Gastroesophageal sphincter (tissue), 3 donors: Measurements from ENCODE around the gene SMG5.

Experiments
- CTCF ChIP-seq, 4 experiments: fragments of 200-600 bp in 2 of 4; fragments of 450-650 bp in 2 of 4; sonication (generic) in 1 of 4; IDR thresholded peaks; one replicate each; pipeline ENCODE4 v1.5.1; 2017 to 2019; ENCODE audit warnings: antibody characterized with exemption in 4 of 4, mild to moderate bottlenecking in 2 of 4, moderate library complexity in 2 of 4
- EP300 ChIP-seq: sonication (generic); formaldehyde crosslinking; IDR thresholded peaks from one replicate; pipeline ENCODE4 v1.6.1; 2017; ENCODE audit warnings: antibody characterized with exemption, mild to moderate bottlenecking

DNA sequence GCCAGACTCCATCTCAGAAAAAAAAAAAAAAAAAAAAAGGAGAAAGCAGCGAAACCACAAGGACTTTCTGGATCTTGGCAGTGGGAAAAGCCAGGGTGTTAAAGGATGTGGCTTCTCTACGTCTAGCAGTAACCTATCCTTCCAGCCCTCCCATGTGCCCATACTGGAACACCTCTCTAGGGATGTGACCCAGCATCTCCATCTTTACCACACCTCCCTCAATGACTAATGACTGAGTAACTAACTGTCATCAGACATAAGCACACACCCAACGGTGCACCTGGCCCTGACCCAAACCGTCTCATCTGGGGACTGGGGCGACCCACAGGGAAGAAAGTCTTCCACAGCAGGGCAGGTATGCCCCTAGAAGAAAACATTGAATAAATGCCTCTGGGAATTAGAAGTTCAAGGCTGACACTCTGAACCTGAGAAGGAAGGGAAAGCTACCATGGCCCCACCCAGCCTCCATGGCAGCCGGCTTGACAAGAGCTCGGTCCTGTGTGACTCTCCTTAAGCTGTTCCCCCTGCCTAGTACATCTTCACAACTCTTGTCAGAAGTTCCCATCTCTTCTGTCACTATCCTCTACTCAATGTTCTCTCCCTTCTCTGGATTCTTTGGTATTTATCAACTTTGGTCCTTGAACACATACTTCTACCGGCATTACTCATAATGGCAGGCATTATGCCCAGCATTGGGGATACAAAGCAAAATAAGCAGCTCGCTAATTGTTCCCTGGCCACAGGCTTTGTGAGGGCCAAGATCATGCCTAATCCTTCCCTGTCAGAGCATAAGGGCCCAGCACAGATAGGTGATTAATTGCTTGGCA lies 20.0 kb downstream of the SMG5 start:
- no peak for TF ChIP-seq CTCF (IDR thresholded peaks at IDR 0.05)
- no peak for TF ChIP-seq EP300
